ENCODE results near the gene RYR2.

RYR2 gene

DNA sequence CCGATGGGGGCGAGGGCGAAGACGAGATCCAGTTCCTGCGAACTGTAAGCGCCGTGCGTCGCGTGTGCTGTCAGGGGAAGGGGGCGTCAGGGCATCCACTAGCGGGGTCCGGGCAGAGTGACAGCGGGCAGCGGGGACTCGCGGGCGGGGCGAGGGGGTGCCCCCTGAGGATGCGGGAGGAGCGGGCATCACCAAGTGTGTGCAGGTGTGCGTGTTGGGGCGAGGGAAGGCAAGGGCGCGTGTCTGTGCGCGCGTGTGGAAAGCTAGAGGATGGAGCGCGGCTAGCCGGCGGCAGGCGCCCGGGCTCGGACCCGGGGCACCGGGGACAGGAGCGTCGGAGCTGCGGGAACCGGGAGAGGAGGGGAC is 525 bp downstream of the RYR2 start:
- TF ChIP-seq GATA2 (IDR thresholded peaks at IDR 0.05; ENCODE audit: low read depth, low read length) (no peak), GATA3 (IDR thresholded peaks at IDR 0.05; ENCODE audit: low read depth, low read length) (no peak)

GRCh38 chr1:237042892-237043576 is 1.1 kb downstream of the RYR2 start:
- TF ChIP-seq GATA3 (IDR thresholded peaks at IDR 0.05; ENCODE audit: low read depth, low read length), result no peak
- 0 out of 2 replicates have a peak, but pooled peaks have one; percentile 18 for TF ChIP-seq GATA2 (IDR thresholded peaks at IDR 0.05; ENCODE audit: low read depth, low read length)

DNA sequence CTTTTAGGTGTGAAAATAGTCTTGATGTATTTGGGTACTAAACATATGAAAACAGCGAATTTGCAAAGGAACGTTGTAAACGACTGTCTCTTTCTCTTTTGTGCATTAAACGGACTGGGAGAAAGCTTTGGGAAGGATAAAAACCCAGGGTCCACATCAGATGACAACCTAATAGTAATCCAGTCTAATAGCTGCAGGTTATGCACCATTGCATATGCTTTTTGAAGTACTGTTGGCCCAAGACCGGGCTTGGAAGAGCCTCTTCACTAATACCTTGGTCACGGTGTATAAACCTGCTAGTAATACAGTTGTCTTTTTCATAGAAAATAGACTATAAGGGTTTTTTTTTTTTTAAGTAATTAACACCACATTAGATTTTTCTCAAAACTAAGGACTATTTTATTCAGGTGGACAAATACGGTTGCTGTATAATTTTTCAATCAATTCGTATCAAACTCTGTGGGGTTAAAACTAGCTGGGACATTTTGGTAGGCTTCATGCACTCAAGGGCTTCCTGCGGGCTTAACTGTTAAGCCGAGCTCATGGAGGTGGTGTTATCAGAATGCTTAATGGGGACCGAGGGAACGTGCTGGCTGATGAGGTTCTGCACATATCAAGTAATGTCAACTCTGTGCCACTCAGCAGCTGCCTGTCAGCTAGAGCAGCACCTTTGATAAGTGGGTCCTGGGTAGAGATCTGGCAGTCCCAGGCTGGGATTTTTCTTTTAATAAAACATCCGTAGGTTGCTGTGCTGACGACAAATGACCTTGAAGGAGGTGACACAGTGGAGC is 2.1 kb downstream of the RYR2 start:
- TF ChIP-seq GATA3 (IDR thresholded peaks at IDR 0.05; ENCODE audit: low read depth, low read length) (no peak), GATA2 (IDR thresholded peaks at IDR 0.05; ENCODE audit: low read depth, low read length) (no peak)

DNA sequence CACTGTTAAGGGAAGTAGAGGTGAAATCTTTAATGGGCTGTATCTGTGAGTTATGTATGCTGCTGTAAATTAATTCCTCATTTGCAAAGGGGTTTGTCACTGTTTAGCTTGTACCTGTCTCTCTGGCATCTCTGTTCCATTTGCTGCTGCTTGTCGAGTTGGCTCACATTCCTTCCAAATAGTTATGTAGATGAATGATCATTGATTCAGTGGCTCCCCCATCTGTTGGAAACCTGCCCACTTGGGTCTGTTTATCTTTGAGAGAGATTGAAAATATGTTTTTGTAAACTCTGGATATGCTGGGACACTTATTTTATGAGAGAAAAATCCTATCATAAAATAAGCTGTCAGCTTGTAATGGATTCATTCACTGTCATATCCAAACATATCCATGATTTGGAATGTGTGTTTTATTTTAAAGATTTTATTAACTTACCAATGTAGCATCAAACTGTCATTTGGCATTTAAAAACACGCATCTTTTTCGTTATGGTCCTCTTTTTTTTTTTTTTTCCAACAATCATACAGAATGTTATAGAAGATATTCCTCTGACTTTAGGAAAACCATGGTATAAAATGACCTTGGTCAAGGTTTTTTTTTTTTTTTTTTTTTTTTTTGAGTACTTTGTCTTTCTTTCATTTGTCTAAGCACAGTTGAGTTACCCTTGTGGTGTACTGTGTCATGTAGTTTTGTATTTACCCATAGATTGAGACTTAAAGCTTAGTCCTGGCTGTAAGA is 3.5 kb downstream of the RYR2 start:
- TF ChIP-seq GATA3 (IDR thresholded peaks at IDR 0.05; ENCODE audit: low read depth, low read length), result no peak
- no peak for TF ChIP-seq GATA2 (IDR thresholded peaks at IDR 0.05; ENCODE audit: low read depth, low read length)

DNA sequence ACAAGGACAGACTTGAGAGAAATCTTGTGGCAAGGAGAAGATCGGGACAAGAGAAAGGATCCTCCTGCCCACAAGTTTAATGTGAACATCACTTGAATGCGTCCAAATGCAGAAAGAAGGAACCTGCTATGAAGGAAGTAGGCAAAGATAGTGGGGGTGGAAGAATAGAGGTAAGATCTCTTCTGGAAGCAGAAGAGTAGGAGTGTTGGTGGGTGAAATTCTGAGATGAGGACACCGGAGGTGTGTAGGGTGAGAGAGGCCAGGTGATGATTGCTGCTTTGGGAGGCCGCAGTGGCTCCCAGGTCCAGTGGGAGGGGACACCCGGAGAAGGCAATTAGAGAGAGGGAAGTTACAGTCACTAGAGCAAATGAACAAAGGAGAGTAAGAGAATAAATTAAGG is 6.8 kb downstream of the RYR2 start:
- no peak for TF ChIP-seq GATA3 (IDR thresholded peaks at IDR 0.05; ENCODE audit: low read depth, low read length)
- no peak for TF ChIP-seq GATA2 (IDR thresholded peaks at IDR 0.05; ENCODE audit: low read depth, low read length)

GRCh38 chr1:237050185-237050584 is 8.2 kb downstream of the RYR2 start:
- TF ChIP-seq GATA2 (IDR thresholded peaks at IDR 0.05; ENCODE audit: low read depth, low read length) (no peak), GATA3 (IDR thresholded peaks at IDR 0.05; ENCODE audit: low read depth, low read length) (no peak)

GRCh38 chr1:237050915-237051314 is 8.9 kb downstream of the RYR2 start:
- TF ChIP-seq GATA2 (IDR thresholded peaks at IDR 0.05; ENCODE audit: low read depth, low read length) (no peak), GATA3 (IDR thresholded peaks at IDR 0.05; ENCODE audit: low read depth, low read length) (no peak)

GRCh38 chr1:237054313-237054712 is 12.3 kb downstream of the RYR2 start:
- TF ChIP-seq GATA3 (IDR thresholded peaks at IDR 0.05; ENCODE audit: low read depth, low read length) (0 out of 2 replicates have a peak, but pooled peaks have one; percentile 53), GATA2 (IDR thresholded peaks at IDR 0.05; ENCODE audit: low read depth, low read length) (no peak)

GRCh38 chr1:237058470-237058869 is 16.5 kb downstream of the RYR2 start:
- no peak for TF ChIP-seq GATA2 (IDR thresholded peaks at IDR 0.05; ENCODE audit: low read depth, low read length)

- TF ChIP-seq GATA2 (IDR thresholded peaks at IDR 0.05; ENCODE audit: low read depth, low read length) (no peak), GATA3 (IDR thresholded peaks at IDR 0.05; ENCODE audit: low read depth, low read length) (no peak)
These were observed 17.3 kb downstream of the RYR2 start for GRCh38 chr1:237059244-237059643.

GRCh38 chr1:237062976-237063375 is 21.0 kb downstream of the RYR2 start:
- TF ChIP-seq GATA2 (IDR thresholded peaks at IDR 0.05; ENCODE audit: low read depth, low read length) (no peak), GATA3 (IDR thresholded peaks at IDR 0.05; ENCODE audit: low read depth, low read length) (no peak)

GRCh38 chr1:237065903-237066302 is 23.9 kb downstream of the RYR2 start:
- TF ChIP-seq GATA3 (IDR thresholded peaks at IDR 0.05; ENCODE audit: low read depth, low read length) (no peak), GATA2 (IDR thresholded peaks at IDR 0.05; ENCODE audit: low read depth, low read length) (no peak)

DNA sequence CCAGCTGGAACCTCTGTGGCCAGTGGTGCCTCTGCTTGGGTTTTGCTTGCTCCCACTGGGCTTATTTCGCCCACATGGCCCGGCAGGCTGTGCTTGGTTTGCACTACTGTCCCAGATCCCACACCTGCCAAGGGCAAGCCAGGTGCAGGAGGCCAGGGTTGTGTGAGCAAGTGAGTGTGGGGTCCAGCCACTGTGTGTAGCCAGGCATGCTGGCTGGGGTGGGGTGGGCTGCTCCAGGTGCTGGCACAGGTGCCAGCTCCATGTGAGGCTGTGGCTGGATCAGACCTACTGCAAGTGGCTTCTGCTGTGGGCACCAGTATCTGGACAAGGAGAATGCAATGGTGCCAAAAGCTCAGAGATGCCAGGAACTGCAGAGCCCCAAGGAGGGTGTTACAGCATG is 28.5 kb downstream of the RYR2 start:
- TF ChIP-seq GATA3 (IDR thresholded peaks at IDR 0.05; ENCODE audit: low read depth, low read length) (no peak), GATA2 (IDR thresholded peaks at IDR 0.05; ENCODE audit: low read depth, low read length) (no peak)

DNA sequence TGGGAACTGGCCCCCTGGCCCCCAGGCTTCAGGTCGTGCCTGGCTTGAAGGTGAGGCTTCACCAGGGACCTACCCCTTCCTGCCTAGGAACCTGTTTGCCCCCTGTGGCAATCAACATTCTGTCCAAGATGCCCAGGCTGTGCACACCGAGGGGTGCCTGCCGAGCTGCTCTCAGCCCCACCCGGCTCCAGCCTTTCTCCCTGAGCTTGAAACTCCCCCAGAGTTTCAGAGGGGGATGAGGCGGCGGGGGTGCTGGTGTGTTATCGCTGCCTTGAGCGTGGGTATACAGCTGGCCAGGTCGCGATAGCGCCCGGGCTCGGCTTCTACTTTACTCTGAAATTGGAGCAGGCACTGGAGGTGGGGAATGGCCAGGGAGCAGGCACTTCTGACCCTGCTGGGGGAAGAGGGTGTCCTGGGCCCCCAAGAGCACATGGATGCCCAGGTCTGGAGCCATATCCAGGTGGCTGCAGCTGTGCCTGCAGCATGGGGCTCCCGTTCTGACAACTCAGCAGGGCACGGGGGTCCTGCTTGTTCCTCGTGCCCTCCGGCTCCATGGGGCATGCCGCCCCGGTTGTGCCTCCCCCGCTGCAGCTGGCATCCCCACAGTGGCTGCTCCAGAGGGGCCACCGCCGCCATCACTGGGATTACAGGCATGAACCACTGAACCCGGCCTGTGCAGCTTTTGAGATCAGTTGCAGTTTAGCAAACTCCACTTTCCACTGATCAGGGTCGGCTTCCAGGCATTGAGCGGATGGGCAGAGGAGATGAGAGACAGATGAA is 29.8 kb downstream of the RYR2 start:
- no peak for TF ChIP-seq GATA3 (IDR thresholded peaks at IDR 0.05; ENCODE audit: low read depth, low read length)
- no peak for TF ChIP-seq GATA2 (IDR thresholded peaks at IDR 0.05; ENCODE audit: low read depth, low read length)

Measured in SH-SY5Y (cell line).